Activated CD8-positive, alpha-beta memory T cell treated with anti-CD3 and anti-CD28 coated beads, Interleukin-2, amount 50 U/mL, for 1 hour (primary cell): ENCODE data around the gene FAM90A26.
A peak's percentile ranks its signal among the peaks of the same experiment; 100 is the strongest.
"Not testable (repeated sequence)": the region's sequence is repeated elsewhere in the genome, so short reads cannot be mapped to it uniquely, and the experiment has no call there.

Source experiments
- DNase-seq: peaks from one replicate; pipeline ENCODE4 v3.0.0-alpha.2; 2020; ENCODE audit errors: extremely low read depth

FAM90A26 gene, protein sequence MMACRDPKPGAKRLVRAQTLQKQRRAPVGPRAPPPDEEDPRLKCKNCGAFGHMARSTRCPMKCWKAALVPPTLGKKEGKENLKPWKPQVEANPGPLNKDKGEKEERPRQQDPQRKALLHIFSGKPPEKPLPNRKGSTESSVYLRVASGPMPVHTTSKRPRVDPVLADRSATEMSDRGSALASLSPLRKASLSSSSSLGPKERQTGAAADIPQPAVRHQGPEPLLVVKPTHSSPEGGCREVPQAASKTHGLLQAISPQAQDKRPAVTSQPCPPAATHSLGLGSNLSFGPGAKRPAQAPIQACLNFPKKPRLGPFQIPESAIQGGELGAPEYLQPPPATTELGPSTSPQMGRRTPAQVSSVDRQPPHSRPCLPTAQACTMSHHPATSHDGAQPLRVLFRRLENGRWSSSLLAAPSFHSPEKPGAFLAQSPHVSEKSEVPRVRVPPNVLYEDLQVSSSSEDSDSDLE

DNA sequence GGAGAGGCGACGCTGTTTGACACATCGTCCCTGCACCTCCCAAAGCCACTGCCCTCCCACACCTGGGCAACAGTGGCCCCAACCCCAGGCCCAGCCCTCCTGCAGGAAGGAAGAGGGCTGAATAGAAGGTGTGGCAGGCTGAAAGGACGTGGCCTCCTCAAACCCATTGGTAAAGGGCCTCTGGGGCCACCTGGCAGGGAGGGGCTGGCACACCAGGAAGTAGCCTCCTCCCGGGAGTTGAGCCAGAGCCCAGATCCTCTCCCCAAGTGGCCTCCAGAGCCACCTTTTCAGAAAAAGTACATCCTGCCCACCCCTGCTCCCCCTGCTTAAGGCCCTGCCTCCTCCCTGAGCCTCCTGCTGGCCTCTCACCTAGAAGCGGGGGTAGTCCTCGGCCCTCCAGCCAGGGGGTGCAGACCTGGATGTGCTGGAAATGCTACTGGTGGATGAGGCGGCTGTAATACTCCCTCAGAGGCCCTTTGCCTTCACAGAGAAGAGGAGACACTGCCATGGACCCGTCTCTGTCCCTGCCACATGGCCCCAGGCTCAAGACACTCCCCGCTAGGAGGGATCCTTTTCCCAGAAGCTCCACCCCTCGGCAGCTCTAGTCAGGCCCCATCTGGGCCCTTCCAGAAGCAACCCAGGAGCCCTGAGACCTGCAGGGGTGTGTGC lies at the start of gene FAM90A26:
Gene FAM90A26, plus strand, starts transcription at position 619 of the 669 bp plus-strand sequence. CDS start 2,764 bp downstream, outside the sequence.
- not testable (repeated sequence) for DNase-seq

- DNase-seq, result not testable (repeated sequence)
Measured at GRCh38 chr4:9122711-9123110, 47.5 kb upstream of the FAM90A26 start.

- not testable (repeated sequence) for DNase-seq
Measured at GRCh38 chr4:9123572-9124007, 46.6 kb upstream of the FAM90A26 start.

- DNase-seq, result not testable (repeated sequence)
Measured at GRCh38 chr4:9125601-9126161, 44.5 kb upstream of the FAM90A26 start.

DNA sequence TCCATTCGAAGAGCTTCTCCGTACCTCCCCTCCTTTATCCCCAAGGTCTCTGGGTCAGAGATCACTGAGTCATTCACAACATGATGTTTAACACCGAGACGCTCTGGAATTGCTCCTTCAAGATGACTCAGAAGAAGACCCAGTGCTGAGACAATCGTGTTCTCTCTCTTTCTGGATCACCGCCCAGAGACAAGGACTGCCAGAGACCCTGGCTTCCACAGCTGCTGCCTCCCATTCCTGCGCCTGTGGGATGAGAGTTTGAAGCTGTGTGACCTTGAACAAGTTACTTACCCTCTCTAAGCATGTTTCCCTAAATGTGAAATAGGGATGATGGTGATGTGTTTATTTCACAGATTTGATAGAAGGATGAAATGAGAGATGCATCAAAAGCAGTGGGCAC lies 38.8 kb upstream of the FAM90A26 start:
- DNase-seq, result not testable (repeated sequence)

- DNase-seq, result not testable (repeated sequence)
Measured at GRCh38 chr4:9132849-9133248, 37.4 kb upstream of the FAM90A26 start.

- not testable (repeated sequence) for DNase-seq
Measured at GRCh38 chr4:9134011-9134410, 36.2 kb upstream of the FAM90A26 start.

DNA sequence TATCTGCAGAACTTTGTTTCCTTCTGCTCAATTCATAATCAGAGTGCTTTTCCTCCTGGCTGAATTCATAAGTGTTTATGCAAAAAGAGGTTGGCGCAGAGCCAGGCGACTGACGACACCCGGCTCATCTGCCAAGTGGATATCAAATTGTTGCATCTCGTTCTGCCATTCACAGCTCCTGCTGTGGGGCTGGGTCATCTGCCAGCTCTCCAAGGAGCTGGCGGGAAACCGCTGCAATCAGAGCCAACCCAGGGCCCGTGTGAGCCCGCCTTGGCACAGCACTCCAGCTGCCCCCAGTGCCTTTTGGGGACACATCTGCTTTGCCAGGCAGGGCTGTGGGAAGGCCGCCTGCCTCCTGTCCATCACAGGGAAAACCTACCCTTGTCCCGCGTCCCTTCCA lies 35.7 kb upstream of the FAM90A26 start:
- not testable (repeated sequence) for DNase-seq

GRCh38 chr4:9141050-9141449 lies 29.2 kb upstream of the FAM90A26 start:
- not testable (repeated sequence) for DNase-seq

DNA sequence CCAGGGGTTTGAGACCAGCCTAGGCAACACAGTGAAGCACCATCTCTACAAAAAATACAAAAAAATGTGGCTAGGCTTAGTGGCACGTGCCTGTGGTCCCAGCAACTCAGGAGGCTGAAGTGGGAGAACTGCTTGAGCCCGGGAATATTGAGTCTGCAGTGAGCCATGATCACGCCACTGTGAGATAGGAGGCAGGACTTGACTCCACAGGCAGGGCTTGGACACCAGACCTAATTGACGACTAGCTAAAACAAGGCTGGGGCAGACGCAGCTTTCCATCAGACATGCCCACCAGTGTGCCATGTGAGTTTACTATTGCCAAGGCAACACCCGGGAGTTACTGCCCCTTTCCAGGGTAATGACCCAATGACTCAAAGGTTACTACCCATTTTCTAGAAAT lies 27.4 kb upstream of the FAM90A26 start:
- DNase-seq, result not testable (repeated sequence)

GRCh38 chr4:9143421-9144080 lies 26.7 kb upstream of the FAM90A26 start:
- DNase-seq, result no peak

- no peak for DNase-seq
Measured at GRCh38 chr4:9146967-9147366, 23.2 kb upstream of the FAM90A26 start.

DNA sequence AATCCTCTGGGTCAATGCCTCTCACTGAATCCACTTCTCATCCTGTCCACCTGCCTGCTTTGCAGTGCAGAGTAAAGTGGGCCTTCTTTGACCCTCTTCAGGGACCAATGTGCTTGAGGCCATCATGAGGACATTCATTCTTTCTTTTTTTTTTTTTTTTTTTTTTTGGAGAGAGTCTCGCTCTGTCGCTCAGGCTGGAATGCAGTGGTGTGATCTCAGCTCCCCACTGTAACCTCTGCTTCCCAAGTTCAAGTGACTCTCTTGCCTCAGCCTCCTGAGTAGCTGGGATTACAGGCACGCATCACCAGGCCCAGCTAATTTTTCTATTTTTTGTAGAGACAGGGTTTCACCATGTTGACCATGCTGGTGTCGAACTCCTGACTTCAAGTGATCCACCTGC lies 22.8 kb upstream of the FAM90A26 start:
- DNase-seq, result not testable (repeated sequence)

- not testable (repeated sequence) for DNase-seq
Measured at GRCh38 chr4:9148611-9149409, 21.4 kb upstream of the FAM90A26 start.

GRCh38 chr4:9151809-9152179 lies 18.4 kb upstream of the FAM90A26 start:
- not testable (repeated sequence) for DNase-seq

GRCh38 chr4:9152180-9153007 lies 17.8 kb upstream of the FAM90A26 start:
- DNase-seq, result peak; percentile 80

DNA sequence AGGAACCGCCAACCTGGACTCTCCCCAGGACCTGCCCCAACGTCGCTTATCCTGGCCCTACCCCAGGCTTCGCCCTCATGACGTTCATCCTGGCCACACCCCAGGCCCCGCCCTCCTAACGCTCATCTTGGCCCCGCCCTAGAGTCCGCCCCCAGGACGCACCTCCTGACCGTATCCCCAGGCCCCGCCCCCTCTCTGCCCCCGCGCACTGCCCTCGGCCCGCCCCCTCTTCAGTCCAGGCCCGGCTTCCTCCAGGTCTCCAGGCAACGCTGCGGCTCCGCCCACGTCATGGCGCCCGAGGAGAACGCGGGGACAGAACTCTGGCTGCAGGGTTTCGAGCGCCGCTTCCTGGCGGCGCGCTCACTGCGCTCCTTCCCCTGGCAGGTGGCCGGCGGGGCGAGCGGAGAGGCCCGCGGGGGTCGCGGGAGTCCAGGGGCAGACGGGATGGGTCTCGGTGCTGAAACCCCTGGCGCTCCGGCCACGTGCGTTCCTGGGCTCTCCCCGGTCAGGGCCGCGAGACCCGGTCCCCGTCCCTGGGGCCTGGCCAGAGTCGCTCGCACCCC lies 17.1 kb upstream of the FAM90A26 start:
- peak; percentile 86 for DNase-seq

- DNase-seq, result not testable (repeated sequence)
Measured at GRCh38 chr4:9153571-9154157, 16.5 kb upstream of the FAM90A26 start.

DNA sequence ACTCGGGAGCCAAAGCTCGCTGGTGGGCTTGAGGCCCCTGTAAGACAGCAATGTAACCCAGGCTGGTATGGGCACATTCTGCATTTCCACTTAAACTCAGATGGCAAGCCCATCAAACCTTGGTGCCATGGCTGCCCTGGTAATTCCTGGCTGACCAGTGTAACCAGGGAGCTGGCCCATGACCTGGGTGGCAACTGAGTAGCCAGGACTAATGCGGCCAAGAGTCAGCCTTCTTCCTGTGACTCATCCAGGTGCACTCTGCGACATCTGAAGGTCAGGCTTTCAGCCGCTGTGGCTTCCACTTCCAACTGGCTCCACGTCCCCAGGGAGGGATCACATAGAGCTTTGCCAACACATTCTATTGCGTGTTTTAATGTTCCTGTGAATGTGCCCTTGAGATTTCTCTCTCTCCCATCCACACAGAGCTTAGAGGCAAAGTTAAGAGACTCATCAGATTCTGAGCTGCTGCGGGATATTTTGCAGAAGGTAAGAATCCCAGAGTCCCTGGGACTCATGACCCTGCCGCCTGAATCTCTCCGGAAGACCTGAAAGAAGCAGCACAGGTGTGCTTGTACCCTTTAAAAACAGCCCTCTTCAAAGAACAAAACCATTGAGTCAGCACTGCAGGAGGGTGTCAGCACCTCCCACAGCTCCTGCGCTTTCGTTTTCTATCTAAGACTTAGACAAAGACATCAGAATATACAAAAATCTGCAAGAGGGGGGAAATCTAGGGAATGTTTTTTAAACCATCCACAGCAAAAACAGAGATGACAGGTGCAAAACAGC lies 14.9 kb upstream of the FAM90A26 start:
- not testable (repeated sequence) for DNase-seq
